ENCODE data around the gene KRT85. TPM values are rescaled to one million over a fixed set of nuclear protein-coding genes. Genes with fewer than 3 reads are reported as not detected.

KRT85 gene
- total RNA-seq, 1 donor from 2014 or later, result not detected

Other genes with a start within 250 kb of the KRT85 start
- 1.5 and 1.6 TPM in 2 replicates for gene KRT80, start 175.5 kb downstream of the KRT85 start, total RNA-seq
- gene KRT7, start 134.2 kb downstream of the KRT85 start, total RNA-seq, result 92.6 and 240 TPM in 2 replicates
- not detected in 2 replicates for gene KRT86, start 92.8 kb downstream of the KRT85 start, total RNA-seq
- gene KRT81, start 75.9 kb downstream of the KRT85 start, total RNA-seq, result not detected in 2 replicates
- gene KRT83, start 46.1 kb downstream of the KRT85 start, total RNA-seq, result not detected in 2 replicates
- gene KRT84, start 18.2 kb upstream of the KRT85 start, total RNA-seq, result not detected in 2 replicates
- not detected in 2 replicates for gene KRT82, start 38.9 kb upstream of the KRT85 start, total RNA-seq
- not detected in 2 replicates for gene KRT75, start 66.9 kb upstream of the KRT85 start, total RNA-seq
- gene KRT6B, start 84.7 kb upstream of the KRT85 start, total RNA-seq, result not detected in 2 replicates
- gene KRT6C, start 106.3 kb upstream of the KRT85 start, total RNA-seq, result not detected in 2 replicates
- not detected in 2 replicates for gene KRT6A, start 125.8 kb upstream of the KRT85 start, total RNA-seq
- not detected in 2 replicates for gene KRT5, start 152.9 kb upstream of the KRT85 start, total RNA-seq
- not detected in 2 replicates for gene KRT71, start 185.7 kb upstream of the KRT85 start, total RNA-seq
- gene KRT74, start 206.4 kb upstream of the KRT85 start, total RNA-seq, result not detected in 2 replicates
- not detected in 2 replicates for gene KRT72, start 234.0 kb upstream of the KRT85 start, total RNA-seq